HepG2 (cell line): Measurements from ENCODE around the gene C6orf132. TPM values are rescaled to one million over a fixed set of nuclear protein-coding genes. Genes with fewer than 3 reads are reported as not detected.

Experiments used
- ARID4A ChIP-seq: sonication (generic); formaldehyde crosslinking; IDR thresholded peaks from 2 replicates; pipeline ENCODE4 v1.5.0; 2020; ENCODE audit warnings: mild to moderate bottlenecking, missing genetic modification reagents, borderline replicate concordance
- BRCA1 ChIP-seq: sonication (generic); formaldehyde crosslinking; IDR thresholded peaks from 2 replicates; pipeline ENCODE4 v1.4.0; 2020; ENCODE audit warnings: missing genetic modification reagents
- ELF1 ChIP-seq: sonication (generic); formaldehyde crosslinking; IDR thresholded peaks from 2 replicates; pipeline ENCODE4 v1.4.0; 2020; ENCODE audit warnings: missing genetic modification reagents
- HNRNPH1 ChIP-seq: fragments of 200-400 bp; formaldehyde crosslinking; optimal IDR thresholded peaks from 2 replicates; pipeline ENCODE3; 2017; ENCODE audit warnings: mild to moderate bottlenecking, low read depth, low read length
- HOXA3 ChIP-seq: sonication (generic); formaldehyde crosslinking; IDR thresholded peaks from 2 replicates; pipeline ENCODE4 v1.5.0; 2020; ENCODE audit warnings: missing genetic modification reagents
- IRF1 ChIP-seq: sonication (generic); formaldehyde crosslinking; IDR thresholded peaks from 2 replicates; pipeline ENCODE4 v1.4.0; 2020; ENCODE audit warnings: low read depth, mild to moderate bottlenecking, missing genetic modification reagents
- KLF12 ChIP-seq: sonication (generic); formaldehyde crosslinking; IDR thresholded peaks from 2 replicates; pipeline ENCODE4 v1.4.0; 2020; ENCODE audit warnings: missing genetic modification reagents, borderline replicate concordance
- MXD4 ChIP-seq: IDR thresholded peaks from 2 replicates; pipeline ENCODE4 v1.6.1; 2016; ENCODE audit warnings: mild to moderate bottlenecking, missing biosample characterization, missing genetic modification reagents
- NAIF1 ChIP-seq: sonication (generic); formaldehyde crosslinking; IDR thresholded peaks from 2 replicates; pipeline ENCODE4 v1.5.0; 2020; ENCODE audit warnings: mild to moderate bottlenecking, missing genetic modification reagents, borderline replicate concordance
- NFKB2 ChIP-seq: sonication (generic); formaldehyde crosslinking; IDR thresholded peaks from 2 replicates; pipeline ENCODE4 v1.4.0; 2020; ENCODE audit warnings: missing genetic modification reagents, borderline replicate concordance
- POGK ChIP-seq: sonication (generic); formaldehyde crosslinking; conservative IDR thresholded peaks from 2 replicates; pipeline ENCODE4 v1.8.0; 2022; ENCODE audit warnings: mild to moderate bottlenecking, moderate library complexity, missing genetic modification reagents
- REST ChIP-seq, 2 experiments: IDR thresholded peaks; 2 replicates each; pipeline ENCODE4 v1.6.1; 2011 to 2012; ENCODE audit warnings: low read length in 2 of 2, borderline replicate concordance in 1 of 2, low read depth in 1 of 2, mild to moderate bottlenecking in 1 of 2, moderate library complexity in 1 of 2
- SP5 ChIP-seq: IDR thresholded peaks from 2 replicates; pipeline ENCODE4 v1.6.1; 2016; ENCODE audit warnings: low read depth, borderline replicate concordance
- ZKSCAN8 ChIP-seq: IDR thresholded peaks from 2 replicates; pipeline ENCODE4 v1.6.1; 2016; ENCODE audit warnings: borderline replicate concordance, missing genetic modification reagents, missing compliant biosample characterization
- ZNF10 ChIP-seq: sonication (generic); formaldehyde crosslinking; IDR thresholded peaks from 2 replicates; pipeline ENCODE4 v1.4.0; 2020; ENCODE audit warnings: mild to moderate bottlenecking, low read depth, missing genetic modification reagents, borderline replicate concordance
- ZNF251 ChIP-seq: sonication (generic); formaldehyde crosslinking; IDR thresholded peaks from 2 replicates; pipeline ENCODE4 v1.9.0; 2021; ENCODE audit warnings: mild to moderate bottlenecking, missing genetic modification reagents
- ZNF576 ChIP-seq: sonication (generic); formaldehyde crosslinking; IDR thresholded peaks from 2 replicates; pipeline ENCODE4 v1.4.0; 2020; ENCODE audit warnings: mild to moderate bottlenecking, missing genetic modification reagents
- polyA plus RNA-seq, 8 experiments: library from polyadenylated mRNA; depleted of rRNA in 3 of 8; stranded (reverse) in 7 of 8; unstranded in 1 of 8; fragments of >200 nt; fragmentation: Illumina TruSeq in 4 of 8; extraction: Trizol in 4 of 8; gene quantifications; 2 replicates each; pipeline versions ENCODE4 v1.2.1 to v1.2.3, GENCODE V29; 2011 to 2016; ENCODE audit warnings: low read depth in 4 of 8, missing spikeins in 1 of 8, mixed read lengths in 1 of 8; ENCODE audit not compliant: insufficient read depth in 1 of 8
- total RNA-seq, 5 experiments: library from RNA; depleted of rRNA; stranded (reverse); fragments of >200 nt; fragmentation: Illumina TruSeq; extraction: Trizol; gene quantifications; 2 replicates each; pipeline ENCODE4 v1.2.3, GENCODE V29; 2016; ENCODE audit warnings: low read depth in 1 of 5

The C6orf132 gene
- total and polyA plus RNA-seq, 2 of the 13 experiments (the other 11 are each of a cell fraction or from before 2014, with no cell fraction given) = 0.78 to 3.0 TPM

GRCh38 chr6:42118162-42119001 is 24.0 kb downstream of the C6orf132 start (continued):
- TF ChIP-seq REST (IDR thresholded peaks at IDR 0.05; ENCODE audit: borderline replicate concordance in 1 of 2, low read depth in 1 of 2, low read length in 2 of 2) = no peak
- TF ChIP-seq ZKSCAN8 = no peak
- no peak for TF ChIP-seq ZNF251 (CRISPR knock-in tag)
- no peak for TF ChIP-seq NFKB2 (CRISPR knock-in tag)
- TF ChIP-seq SP5 (CRISPR knock-in tag) = peak; percentile 57; the same call in 1 of the 2 replicates
- no peak for TF ChIP-seq IRF1 (CRISPR knock-in tag)
- TF ChIP-seq ELF1 (CRISPR knock-in tag) = peak; percentile 72
- TF ChIP-seq MXD4 (CRISPR knock-in tag) = no peak
- no peak for TF ChIP-seq POGK (CRISPR knock-in tag)
- no peak for TF ChIP-seq HNRNPH1
- no peak for TF ChIP-seq ZNF10
- TF ChIP-seq ARID4A (CRISPR knock-in tag) = no peak; the same call in 1 of the 2 replicates
- no peak for TF ChIP-seq ZNF576 (CRISPR knock-in tag)
- no peak for TF ChIP-seq NAIF1
- peak; percentile 62; the same call in 1 of the 2 replicates for TF ChIP-seq HOXA3 (CRISPR knock-in tag)
- no peak for TF ChIP-seq KLF12 (CRISPR knock-in tag)
- TF ChIP-seq BRCA1 (CRISPR knock-in tag) = no peak
